ENCODE data around the gene AXIN1.
"Not testable (repeated sequence)": the region's sequence is repeated elsewhere in the genome, so short reads cannot be mapped to it uniquely, and the experiment has no call there.

The AXIN1 gene

GRCh38 chr16:354971-355461, 2.5 kb upstream of the AXIN1 start:
- no peak for DNase-seq (ENCODE audit: low read depth in 3 of 3)

GRCh38 chr16:354291-354881, 1.9 kb upstream of the AXIN1 start:
- DNase-seq (ENCODE audit: low read depth in 3 of 3): no peak

DNA sequence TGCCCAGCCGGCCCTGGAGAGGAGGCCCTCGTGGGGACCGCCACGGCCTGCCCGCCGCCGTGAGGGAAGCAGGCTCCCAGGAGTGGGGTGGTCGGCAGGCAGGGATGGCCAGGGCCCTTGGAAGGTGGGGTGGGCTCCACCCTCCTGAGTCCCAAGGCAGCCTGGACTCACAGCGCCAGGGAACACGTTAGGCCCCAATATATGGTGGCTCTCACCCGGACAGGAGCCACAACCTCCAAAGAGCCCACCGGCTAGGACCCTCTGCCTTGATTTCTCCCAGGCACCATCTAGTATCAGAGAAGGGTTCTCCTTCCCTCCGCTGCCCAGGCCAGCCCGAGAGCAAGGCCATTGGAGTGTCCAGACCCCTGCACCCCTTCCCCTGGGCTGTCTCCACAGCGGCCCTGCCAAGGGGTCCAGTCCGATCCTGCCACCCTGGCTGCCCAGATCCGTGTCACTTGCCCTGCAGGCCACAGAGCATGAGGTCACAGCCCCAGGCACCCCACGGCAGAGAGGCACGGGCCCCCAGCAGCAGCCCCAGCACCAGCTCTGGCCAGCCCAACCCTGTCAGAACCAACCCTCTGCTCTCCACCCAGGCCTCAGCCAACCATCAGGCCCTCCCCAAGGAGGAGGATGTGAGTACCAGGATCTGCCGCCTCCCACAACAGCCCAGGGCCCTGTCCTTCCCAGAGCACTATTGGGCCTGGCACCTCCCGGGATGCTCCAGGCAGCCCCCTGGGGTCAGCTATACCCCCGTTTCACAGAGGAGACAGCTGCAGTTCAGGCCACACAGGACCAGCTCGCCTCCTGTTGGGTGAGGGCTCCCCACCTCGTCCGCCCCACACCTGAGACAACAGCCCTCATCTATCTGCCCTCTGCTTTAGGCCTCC, 1.1 kb upstream of the AXIN1 start:
- no peak for DNase-seq (ENCODE audit: low read depth in 3 of 3)

- DNase-seq (ENCODE audit: low read depth in 3 of 3): no peak
Measured at GRCh38 chr16:351804-352520, 561 bp downstream of the AXIN1 start.

GRCh38 chr16:350203-350602, 2.3 kb downstream of the AXIN1 start:
- DNase-seq (ENCODE audit: low read depth in 3 of 3): no peak

- DNase-seq (ENCODE audit: low read depth in 3 of 3): no peak
Measured at GRCh38 chr16:349211-349610, 3.3 kb downstream of the AXIN1 start.

DNA sequence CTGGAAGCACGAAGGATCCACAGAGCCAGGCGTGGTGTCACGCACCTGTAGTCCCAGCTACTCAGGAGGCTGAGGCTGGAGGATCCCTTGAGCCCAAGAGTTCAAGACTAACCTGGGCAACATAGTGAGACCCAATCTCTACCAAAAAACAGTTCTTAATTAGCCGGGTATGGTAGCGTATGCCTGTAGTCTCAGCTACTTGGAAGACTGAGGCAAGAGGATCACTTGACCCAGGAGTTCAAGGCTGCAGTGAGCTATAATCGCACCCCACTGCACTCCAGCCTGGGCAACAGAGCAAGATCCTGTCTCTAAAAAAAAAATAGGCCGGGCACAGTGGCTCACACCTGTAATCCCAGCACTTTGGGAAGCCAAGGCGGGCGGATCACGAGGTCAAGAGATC, 4.0 kb downstream of the AXIN1 start:
- not testable (repeated sequence) for DNase-seq (ENCODE audit: low read depth in 3 of 3)

DNA sequence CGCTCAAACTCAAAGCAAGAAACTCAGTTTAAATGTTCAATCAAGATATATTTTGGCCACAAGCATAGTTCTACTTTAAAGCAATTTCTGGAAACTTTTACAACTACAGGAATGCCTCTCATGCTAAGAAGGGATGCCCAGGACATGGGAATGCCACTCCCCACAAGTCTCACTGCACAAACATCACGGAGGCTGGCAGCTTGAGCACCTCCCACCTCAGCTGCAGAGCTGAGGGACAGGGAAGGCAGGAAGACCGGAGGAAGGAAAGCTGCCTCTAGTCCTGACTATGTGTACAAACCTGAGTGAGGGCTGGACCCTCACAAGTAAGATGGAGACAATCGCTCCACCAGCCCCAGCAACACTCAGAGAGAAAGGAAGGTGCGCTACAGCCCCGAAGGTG, 5.3 kb downstream of the AXIN1 start:
- DNase-seq (ENCODE audit: low read depth in 3 of 3): no peak

GRCh38 chr16:346587-346986, 5.9 kb downstream of the AXIN1 start:
- DNase-seq (ENCODE audit: low read depth in 3 of 3): no peak

DNA sequence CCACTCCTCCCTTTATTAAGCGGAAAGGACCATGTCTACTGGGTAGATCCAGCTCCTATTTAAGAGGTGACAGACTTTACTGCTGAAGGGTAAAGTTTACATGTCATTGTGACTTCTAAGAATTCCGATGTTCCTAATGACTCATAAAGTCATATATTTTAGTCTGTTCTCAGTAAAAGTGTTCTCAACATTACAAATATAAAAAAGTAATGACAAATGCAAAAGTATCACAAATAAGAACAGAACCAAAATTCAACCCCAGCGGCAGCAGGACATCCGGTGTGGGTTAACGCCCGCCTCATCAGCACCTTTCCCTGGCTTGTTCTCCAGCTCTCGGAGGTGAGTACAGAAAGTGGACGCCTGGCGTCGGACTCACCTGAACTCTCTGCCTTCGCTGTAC, 6.8 kb downstream of the AXIN1 start:
- DNase-seq (ENCODE audit: low read depth in 3 of 3): no peak

DNA sequence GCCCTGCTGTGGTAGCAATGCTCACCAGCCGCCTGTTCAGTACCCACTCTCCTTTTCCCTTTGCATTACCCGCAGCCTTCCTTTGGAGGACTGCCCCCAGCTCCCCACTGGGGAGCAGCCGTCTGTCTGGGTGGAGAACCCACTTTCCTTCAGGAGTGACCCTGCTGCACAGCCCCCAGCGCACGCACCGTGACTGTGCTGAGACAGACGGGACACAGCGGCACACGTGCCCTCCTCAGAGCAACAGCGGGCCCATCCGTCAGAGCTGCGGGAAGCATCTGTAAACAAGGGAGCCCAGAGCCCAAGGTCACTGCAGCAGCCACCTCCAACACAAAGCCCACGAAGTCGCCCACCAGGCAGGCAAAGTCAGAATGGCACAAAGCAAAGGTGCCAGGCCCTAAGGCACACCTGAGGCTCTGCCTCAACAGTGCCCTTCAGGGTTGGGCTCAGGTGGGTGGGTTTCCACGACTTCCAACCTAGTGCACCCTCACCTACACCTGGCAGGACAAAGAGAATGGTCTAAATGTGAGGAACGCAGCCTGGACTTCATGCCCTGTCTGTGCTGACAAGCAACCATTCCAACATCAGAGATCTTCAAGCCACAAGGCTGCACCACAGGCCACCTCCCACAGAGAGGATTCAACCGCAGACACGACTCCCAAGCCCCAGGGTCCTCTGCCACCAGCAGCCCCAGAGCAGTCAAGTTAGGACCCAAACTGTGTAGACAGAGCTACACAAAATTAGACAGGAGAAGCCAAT, 9.9 kb downstream of the AXIN1 start:
- no peak for DNase-seq (ENCODE audit: low read depth in 3 of 3)

- not testable (repeated sequence) for DNase-seq (ENCODE audit: low read depth in 3 of 3)
Measured at GRCh38 chr16:341974-342336, 10.6 kb downstream of the AXIN1 start.

DNA sequence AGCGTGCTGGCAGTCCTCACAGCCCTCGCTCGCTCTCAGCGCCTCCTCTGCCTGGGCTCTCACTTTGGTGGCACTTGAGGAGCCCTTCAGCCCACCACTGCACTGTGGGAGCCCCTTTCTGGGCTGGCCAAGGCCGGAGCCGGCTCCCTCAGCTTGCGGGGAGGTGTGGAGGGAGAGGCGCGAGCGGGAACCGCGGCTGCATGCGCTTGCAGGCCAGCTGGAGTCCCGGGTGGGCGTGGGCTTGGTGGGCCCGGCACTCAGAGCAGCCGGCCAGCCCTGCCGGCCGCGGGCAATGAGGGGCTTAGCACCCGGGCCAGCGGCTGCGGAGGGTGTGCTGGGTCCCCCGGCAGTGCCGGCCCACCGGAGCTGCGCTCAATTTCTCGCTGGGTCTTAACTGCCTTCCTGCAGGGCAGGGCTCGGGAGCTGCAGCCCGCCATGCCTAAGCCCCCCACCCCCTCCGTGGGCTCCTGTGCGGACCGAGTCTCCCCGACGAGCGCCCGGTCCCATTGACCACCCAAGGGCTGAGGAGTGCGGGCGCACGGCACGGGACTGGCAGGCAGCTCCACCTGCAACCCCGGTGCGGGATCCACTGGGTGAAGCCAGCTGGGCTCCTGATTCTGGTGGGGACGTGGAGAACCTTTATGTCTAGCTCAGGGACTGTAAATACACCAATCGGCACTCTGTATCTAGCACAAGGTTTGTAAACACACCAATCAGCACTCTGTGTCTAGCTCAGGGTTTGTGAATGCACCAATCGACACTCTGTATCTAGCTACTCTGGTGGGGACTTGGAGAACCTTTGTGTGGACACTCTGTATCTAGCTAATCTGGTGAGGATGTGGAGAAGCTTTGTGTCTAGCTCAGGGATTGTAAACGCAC, 11.2 kb downstream of the AXIN1 start:
- DNase-seq (ENCODE audit: low read depth in 3 of 3): not testable (repeated sequence)

DNA sequence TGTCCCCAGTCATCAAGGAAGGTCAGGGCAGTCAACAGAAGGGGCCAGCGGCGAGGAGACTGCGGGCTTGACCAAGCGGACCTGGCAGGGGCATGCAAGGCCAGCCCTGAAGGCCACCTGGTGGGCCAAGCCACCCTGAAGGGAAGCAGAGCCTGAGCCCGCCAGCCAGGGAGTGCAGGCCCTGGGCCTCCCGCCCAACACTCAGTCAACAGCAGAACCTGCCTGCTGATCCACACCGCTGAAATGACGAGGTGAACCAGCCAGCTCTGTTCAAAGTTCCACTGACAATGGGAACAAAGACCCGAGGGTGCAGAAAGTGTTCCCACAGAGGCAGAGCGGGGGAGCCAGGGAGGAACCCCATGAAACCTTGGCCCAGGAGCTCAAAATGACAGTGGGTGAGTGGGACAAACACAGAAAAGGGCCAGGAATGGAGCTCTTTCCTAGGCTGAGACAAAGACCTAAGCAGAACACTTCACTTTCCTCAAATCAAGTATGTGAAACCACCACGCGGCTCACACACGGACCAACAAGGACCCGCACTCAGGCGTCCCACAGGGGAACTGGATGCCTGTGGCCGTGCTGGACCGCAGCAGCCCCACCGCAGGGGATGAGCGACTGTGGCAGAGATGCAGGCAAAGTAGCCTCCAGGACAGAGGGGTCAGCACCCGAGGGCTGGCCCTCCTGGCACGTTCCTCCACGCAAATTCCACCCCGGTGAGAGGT, 12.0 kb downstream of the AXIN1 start:
- DNase-seq (ENCODE audit: low read depth in 3 of 3): no peak

DNA sequence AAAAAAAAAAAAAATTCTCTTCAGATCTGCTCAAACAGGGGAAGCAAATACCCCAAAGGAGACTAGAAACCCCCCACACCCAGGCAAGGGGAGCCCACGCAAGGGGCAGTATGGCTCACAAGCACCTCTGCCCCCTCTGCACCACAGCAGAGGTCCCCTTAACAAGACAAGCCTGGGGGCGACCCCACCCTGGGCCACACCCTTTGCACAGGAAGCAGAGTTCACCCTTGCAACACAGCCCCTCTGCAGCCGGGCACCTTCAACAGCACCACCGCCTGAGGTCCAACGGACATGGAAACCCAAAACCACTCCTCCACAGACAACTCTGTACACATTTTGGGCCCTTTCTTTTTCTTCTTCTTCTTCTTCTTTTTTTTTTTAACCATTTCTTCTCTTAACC, 12.8 kb downstream of the AXIN1 start:
- DNase-seq (ENCODE audit: low read depth in 3 of 3): no peak

- no peak for DNase-seq (ENCODE audit: low read depth in 3 of 3)
Measured at GRCh38 chr16:337975-338575, 14.4 kb downstream of the AXIN1 start.

- DNase-seq (ENCODE audit: low read depth in 3 of 3): no peak
Measured at GRCh38 chr16:337437-337836, 15.1 kb downstream of the AXIN1 start.

DNA sequence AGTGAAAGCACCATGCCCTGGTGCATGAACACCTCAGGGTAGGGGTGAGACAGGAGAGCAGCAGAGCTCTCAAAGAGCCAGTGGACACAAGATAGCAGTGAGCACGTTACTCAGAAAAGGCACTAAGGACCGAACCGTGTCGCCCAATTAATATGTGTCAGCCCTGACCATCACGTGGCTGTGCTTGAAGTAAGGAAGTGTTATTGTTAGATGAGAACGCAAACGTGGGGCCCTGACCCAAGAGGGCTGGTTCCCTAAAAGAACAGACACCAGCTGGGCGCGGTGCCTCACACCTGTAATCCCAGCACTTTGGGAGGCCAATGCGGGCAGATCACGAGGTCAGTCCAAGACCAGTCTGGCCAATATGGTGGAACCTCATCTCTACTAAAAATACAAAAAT, 16.3 kb downstream of the AXIN1 start:
- DNase-seq (ENCODE audit: low read depth in 3 of 3): no peak

GRCh38 chr16:334861-335632, 17.5 kb downstream of the AXIN1 start:
- DNase-seq (ENCODE audit: low read depth in 3 of 3): not testable (repeated sequence)
